PC-9 (cell line): ENCODE results near the gene PCDHGA3.

Experiments used
- CTCF ChIP-seq: fragments of 200-600 bp; sonication (generic); conservative IDR thresholded peaks from 2 replicates; pipeline ENCODE4 v1.6.1; 2017; ENCODE audit warnings: mixed run types, antibody characterized with exemption, mild to moderate bottlenecking, moderate library complexity
- EZH2 ChIP-seq: fragments of 200-600 bp; sonication (generic); IDR thresholded peaks from 2 replicates; pipeline ENCODE4 v1.8.0; 2017; ENCODE audit warnings: antibody characterized with exemption, low read depth

GRCh38 chr5:141366016-141366896 lies 22.6 kb downstream of the PCDHGA3 start:
- TF ChIP-seq CTCF (no peak), EZH2 (no peak)
